GM21576 (cell line): ENCODE data around the gene CYB5B.

Experiments
- ATAC-seq: cut with Tn5 transposase; IDR thresholded peaks from one replicate; pipeline ENCODE4 v1.9.1; 2021; ENCODE audit warnings: mild to moderate bottlenecking, moderate library complexity; ENCODE audit not compliant: unreplicated experiment

The CYB5B gene

DNA sequence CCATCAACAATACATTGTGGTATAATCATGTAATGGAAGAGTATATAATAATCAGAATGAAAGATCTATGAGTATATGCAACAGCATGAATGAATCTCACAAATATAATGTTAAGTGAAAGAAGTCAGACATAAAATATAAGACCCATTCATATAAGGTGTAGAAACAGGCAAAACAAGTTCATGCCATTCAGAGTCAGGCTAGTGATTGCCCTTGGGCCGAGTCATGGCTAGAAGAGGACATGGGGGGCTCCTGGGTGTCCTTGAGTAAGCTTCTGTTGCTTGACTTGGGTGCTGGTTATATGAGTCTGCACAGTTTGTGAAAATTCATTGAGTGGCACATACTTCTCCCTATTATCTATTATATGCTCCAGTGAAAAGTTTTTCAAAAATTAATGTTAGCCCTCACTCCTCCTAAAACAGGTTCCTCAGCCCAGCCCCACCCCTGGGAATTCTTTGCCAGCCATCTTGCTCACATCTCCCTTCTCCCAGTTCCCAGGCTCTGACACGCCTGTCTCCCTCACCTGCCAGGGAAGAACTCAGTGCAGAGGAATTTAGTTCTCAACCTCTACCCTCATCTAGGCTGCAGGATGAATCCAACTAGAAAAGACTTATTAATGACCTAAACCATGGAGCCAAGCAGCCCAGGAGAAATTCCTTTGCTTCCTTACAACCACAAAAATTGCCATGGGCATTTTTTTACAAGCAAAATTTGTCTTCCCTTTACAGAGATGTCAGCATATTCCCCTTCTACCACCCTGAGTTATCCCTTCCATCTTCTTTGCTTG, 89.0 kb downstream of the CYB5B start:
- no peak for ATAC-seq

DNA sequence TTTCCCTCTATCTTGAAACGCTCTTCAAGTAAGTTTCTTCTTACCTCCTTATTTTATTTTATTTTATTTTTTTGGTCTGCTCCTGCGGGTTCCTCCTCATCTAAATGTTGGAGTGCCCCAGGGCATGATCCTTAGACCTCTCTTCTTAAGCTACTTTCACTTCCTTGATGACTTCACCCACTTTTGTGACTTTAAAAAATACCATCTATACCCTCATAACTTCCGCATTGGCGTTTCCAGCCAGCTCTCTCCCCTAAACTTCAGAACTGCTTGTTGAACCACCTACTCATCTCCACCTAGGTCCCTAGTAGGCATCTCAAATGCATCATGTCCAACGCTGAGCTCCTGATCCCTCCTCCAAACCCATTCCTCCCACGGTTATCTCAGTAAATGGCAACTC, 89.9 kb downstream of the CYB5B start:
- ATAC-seq = no peak
